Measurements from ENCODE around the gene FCGBP.
"Not testable (repeated sequence)": the region's sequence is repeated elsewhere in the genome, so short reads cannot be mapped to it uniquely, and the experiment has no call there.

Gene FCGBP

DNA sequence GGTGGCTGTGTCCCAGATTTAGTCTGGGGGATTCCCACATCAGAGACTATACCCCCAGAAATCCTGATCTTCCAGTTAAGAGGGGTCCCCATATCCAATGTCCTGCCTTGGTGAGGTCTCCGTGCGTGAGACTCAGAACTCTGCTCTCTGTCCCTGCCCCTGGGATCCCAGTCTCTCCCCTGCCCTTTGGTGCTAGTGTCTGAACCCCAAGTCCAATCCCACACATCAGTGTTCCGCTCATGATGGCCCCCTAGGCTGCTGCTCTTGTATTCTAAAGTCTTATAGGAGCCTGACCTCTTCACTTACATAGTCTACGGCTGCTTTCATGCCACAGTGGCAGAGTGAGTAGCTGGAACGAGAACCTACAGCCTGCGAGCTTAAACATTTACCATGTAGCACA is 35.6 kb downstream of the FCGBP start:
- peak in 1 of 42 donors; percentile 19 for DNase-seq
- intact Hi-C loops (cut with DNase I): not testable (repeated sequence)

DNA sequence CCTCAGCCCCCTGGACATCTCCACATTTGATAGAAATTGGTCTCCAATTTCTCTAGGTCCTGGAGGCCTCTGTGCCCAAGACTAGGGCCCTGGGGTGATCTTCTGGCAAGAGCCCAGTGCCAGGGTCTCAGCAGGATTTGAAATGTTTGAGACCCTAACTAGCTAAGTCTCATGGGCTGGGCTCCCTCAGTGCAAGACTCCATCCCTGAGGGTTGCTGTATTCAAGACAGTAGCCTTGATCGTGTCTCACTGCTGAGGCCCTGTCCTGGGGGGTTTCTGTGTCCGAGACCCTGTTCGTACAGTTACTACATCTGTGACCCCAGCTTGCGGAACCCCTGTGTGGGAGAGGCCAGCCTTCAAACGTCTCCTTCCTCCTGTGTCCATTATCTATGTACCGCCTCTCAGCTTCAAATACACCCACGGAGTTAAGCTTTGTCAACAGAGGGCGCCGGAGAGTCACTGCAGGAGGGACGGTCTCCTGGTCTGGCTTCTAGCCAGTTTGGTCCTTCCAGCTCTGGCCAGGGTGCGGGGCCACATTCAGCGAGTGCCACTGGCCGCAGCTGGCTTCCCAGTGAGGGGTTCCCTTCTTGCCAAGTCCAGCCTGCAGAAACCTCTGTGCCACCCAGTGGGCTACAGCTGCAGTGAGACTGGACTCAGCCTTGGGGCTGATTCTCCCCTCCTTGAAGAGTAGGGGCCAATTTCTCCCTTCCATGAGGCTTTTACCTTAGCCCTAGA is 36.8 kb downstream of the FCGBP start:
- intact Hi-C loops (cut with DNase I): not testable (repeated sequence)
- peak in 7 of 42 donors; percentile 16 to 67 (median 50) for DNase-seq

- DNase-seq: peak in 1 of 42 donors; percentile 17
- intact Hi-C loops (cut with DNase I): not testable (repeated sequence)
Observed at GRCh38 chr19:39895096-39895495, 39.3 kb downstream of the FCGBP start.

- peak in 1 of 42 donors; percentile 1 for DNase-seq
- intact Hi-C loops (cut with DNase I): not testable (repeated sequence)
Observed at GRCh38 chr19:39894236-39894606, 40.2 kb downstream of the FCGBP start.

GRCh38 chr19:39893366-39894235 is 40.8 kb downstream of the FCGBP start:
- intact Hi-C loops (cut with DNase I): not testable (repeated sequence)
- DNase-seq: peak in 4 of 42 donors; percentile 2 to 36 (median 16)

GRCh38 chr19:39892506-39892902 is 41.9 kb downstream of the FCGBP start:
- intact Hi-C loops (cut with DNase I): not testable (repeated sequence)
- DNase-seq: peak in 2 of 42 donors; percentile 6 to 18

DNA sequence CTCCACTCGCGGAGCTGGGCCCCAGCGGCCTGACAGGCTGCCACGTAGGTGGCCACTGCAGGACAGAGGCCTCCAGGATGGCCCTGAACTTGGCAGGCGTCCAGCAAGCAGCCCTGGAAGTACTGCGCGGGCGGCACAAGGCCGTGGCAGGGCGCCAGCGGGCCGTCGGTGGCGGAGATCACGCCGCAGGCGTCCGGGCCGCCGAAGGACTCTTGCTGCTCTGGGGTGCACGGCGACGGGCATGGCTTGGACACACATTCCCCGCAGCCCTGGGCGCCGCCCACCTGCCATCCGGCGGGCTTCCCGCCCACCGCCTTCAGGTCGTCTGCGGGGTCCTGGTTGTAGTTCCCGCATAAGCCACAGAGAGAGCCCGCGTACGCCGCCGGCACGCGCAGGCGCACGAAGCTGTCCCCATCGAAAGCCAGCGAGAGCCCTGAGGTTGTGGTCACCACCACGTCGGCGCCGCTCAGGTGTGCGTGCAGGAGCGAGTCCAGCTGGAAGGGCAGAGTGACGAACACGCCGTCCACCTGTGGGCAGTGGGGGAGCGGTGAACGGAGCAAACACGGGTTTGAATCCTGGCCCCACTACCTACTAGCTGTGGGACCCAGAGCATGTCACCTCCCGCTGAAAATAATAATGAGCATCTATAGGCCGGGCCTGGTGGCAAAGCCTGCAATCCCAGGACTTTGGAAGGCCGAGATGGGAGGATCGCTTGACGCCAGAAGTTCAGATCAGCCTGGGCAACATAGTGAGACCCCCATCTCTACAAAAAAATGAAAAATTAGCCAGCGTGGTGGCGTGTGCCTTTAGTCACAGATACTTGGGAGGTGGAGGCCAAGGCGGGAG is 42.6 kb downstream of the FCGBP start:
- intact Hi-C loops (cut with DNase I): not testable (repeated sequence)
- peak in 2 of 42 donors; percentile 8 to 22 for DNase-seq

DNA sequence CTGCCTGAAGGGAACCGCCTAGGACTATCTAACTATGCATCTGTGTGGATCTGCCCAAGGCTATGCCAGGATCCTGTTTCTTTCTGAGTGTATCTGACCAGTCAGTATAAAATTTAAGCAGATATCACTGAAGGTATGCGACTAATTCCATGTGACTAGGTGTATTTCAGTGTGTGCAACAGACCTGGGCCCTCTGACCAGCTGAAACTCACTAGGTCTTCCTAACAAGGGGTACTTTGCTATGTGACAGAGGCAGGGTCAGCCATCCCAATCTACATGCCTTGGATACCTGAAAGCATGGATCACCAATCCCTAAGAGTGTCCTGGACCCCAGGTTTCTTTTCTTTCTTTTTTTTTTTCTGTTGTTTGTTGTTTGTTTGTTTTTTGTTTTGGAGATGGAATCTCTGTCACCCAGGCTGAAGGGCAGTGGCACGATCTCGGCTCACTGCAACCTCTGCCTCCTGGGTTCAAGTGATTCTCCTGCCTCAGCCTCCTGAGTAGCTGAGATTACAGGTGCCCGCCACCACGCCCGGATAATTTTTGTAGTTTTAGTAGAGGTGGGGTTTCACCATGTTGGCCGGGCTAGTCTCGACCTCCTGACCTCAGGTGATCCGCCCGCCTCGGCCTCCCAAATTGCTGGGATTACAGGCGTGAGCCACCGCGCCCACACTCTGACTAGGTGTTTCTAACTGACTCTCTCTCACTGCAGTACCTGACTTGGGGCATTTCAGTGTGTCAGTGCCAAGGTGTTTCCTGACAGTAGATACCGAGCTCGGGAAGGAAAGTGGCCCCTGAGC is 43.5 kb downstream of the FCGBP start:
- intact Hi-C loops (cut with DNase I): no loop called here
- DNase-seq: peak in 3 of 42 donors; percentile 4 to 42 (median 32)

- intact Hi-C loops (cut with DNase I): not testable (repeated sequence)
- DNase-seq: peak in 2 of 42 donors; percentile 6 to 36
Observed at GRCh38 chr19:39889872-39890754, 44.3 kb downstream of the FCGBP start.

GRCh38 chr19:39887456-39887951 is 46.9 kb downstream of the FCGBP start:
- DNase-seq; intact Hi-C loops (cut with DNase I): not testable (repeated sequence)

DNA sequence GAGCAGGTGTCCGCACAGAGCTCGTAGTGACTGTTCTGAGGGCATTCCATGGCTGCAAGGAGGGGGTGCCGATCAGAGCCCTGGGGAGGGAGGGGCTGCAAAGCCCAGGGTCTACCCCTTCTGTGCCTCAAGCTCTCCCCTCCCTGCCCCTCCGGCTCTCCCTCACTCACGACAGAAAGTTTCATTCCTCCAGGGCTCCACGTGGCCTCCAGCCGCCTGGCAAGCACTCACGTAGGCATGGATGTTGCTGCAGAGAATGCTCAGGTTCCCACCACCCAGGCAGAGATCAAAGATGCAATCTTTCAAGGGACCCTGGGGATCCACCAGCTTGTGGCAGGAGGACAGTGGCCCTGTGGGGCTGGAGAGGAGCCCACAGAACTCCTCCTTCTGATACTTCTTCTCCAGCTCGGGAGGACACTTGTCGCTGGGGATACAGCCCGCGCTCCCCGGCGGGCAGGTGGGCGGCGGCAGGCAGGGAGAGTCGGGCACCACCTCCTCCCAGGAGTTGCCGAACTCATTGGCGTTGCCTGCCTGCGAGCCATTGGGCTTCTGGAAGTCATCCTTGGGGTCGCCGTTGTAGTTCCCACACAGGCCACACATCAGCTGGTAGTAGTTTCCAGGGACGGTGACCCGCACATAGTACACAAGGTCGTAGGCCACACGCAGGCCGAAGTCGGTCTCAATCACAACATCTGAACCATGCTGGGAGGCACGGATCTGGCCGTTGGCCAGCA is 48.4 kb downstream of the FCGBP start:
- intact Hi-C loops (cut with DNase I): not testable (repeated sequence)
- peak in 2 of 42 donors; percentile 24 to 36 for DNase-seq

DNA sequence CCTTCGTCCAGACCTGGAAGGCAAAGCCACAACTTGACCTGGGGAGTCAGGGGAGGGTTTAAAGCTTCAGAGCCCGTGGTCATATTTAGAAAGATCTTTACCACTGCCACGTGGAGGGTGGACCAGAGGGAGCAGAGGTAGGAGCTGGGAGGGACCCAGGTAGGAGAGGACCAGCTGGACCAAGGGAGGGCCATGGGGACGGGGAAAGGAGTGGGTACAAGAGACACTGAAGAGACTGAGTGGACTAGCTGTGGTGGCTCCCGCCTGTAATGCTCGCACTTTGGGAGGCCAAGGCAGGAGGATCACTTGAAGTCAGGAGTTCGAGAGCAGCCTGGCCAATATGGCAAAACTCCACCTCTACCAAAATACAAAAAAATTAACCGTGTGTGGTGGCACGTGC is 49.7 kb downstream of the FCGBP start:
- DNase-seq; intact Hi-C loops (cut with DNase I): not testable (repeated sequence)
